ENCODE results near the gene POMT1. TPM values are rescaled to one million over a fixed set of nuclear protein-coding genes. Genes with fewer than 3 reads are reported as not detected.

Gene POMT1
- total RNA-seq, 6 donors from 2014 or later, result 24.7 to 55.5 (median 27.2) TPM

- DNase-seq (no peak), ATAC-seq (ENCODE audit: low FRiP score in 2 of 2) (no peak)
- Histone ChIP-seq H3K4me3 (no peak overlapping the region), H3K4me1 (no peaks in the 10 kb centered on the region), H3K27me3 (no peaks in the 10 kb centered on the region), H3K36me3 (peaks cover 74 to 100% (median 93%) of the 10 kb centered on the region in 4 donors), H3K27ac (no peak overlapping the region), H3K9me3 (no peaks in the 10 kb centered on the region)
- TF ChIP-seq EP300 (IDR thresholded peaks at IDR 0.05), result no peak
- no peak for TF ChIP-seq POLR2AphosphoS5 (IDR thresholded peaks at IDR 0.05)
- TF ChIP-seq POLR2A (IDR thresholded peaks at IDR 0.05), result no peak
- TF ChIP-seq, protein P1, sequence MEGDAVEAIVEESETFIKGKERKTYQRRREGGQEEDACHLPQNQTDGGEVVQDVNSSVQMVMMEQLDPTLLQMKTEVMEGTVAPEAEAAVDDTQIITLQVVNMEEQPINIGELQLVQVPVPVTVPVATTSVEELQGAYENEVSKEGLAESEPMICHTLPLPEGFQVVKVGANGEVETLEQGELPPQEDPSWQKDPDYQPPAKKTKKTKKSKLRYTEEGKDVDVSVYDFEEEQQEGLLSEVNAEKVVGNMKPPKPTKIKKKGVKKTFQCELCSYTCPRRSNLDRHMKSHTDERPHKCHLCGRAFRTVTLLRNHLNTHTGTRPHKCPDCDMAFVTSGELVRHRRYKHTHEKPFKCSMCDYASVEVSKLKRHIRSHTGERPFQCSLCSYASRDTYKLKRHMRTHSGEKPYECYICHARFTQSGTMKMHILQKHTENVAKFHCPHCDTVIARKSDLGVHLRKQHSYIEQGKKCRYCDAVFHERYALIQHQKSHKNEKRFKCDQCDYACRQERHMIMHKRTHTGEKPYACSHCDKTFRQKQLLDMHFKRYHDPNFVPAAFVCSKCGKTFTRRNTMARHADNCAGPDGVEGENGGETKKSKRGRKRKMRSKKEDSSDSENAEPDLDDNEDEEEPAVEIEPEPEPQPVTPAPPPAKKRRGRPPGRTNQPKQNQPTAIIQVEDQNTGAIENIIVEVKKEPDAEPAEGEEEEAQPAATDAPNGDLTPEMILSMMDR (IDR thresholded peaks at IDR 0.05), result no peak
- 93 to 96% methylated on average over 6 to 9 of the region's 9 CpGs for WGBS, 2 donors
These were observed 19.2 kb upstream of the POMT1 start for GRCh38 chr9:131483319-131484050.

DNA sequence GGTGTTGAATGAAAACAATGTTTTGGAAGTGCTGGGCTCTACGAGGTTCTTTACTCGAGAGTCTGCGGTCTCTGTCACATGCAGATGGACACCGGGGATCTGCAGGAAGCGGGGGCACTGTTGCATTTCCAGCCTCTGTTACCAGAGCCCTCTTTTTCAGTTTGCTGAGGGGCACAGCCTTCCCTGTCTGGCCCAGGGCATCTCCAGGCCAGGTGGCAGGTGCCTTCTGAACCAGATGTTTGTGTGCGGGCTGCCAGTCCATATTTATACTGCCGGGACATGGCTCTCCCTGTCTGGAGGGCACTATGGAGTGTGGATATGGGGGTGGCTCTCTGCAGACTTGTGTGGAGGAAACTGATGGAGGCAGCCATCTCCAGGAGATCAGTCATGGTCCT lies 18.7 kb upstream of the POMT1 start:
- 91 to 95% methylated on average over 4 to 7 of the region's 7 CpGs for WGBS, 2 donors
- DNase-seq, result no peak
- no peaks in the 10 kb centered on the region for H3K27me3 ChIP-seq
- no peak overlapping the region for H3K4me3 ChIP-seq
- ATAC-seq (ENCODE audit: low FRiP score in 2 of 2), result no peak
- H3K27ac ChIP-seq, result no peak overlapping the region
- H3K36me3 ChIP-seq, result peaks cover 68 to 100% (median 93%) of the 10 kb centered on the region in 4 donors
- no peaks in the 10 kb centered on the region for H3K9me3 ChIP-seq
- H3K4me1 ChIP-seq, result no peaks in the 10 kb centered on the region
- TF ChIP-seq POLR2A (IDR thresholded peaks at IDR 0.05), result no peak
- TF ChIP-seq POLR2AphosphoS5 (IDR thresholded peaks at IDR 0.05), result no peak
- no peak for TF ChIP-seq EP300 (IDR thresholded peaks at IDR 0.05)
- TF ChIP-seq, protein P1 (IDR thresholded peaks at IDR 0.05), result no peak

- no peaks in the 10 kb centered on the region for H3K9me3 ChIP-seq
- no peak for ATAC-seq (ENCODE audit: low FRiP score in 2 of 2)
- H3K27me3 ChIP-seq, result no peaks in the 10 kb centered on the region
- 96 to 99% methylated on average over 12 to 15 of the region's 15 CpGs for WGBS, 2 donors
- no peak overlapping the region for H3K4me3 ChIP-seq
- TF ChIP-seq POLR2AphosphoS5 (IDR thresholded peaks at IDR 0.05) (no peak), POLR2A (IDR thresholded peaks at IDR 0.05) (no peak), EP300 (IDR thresholded peaks at IDR 0.05) (no peak)
- TF ChIP-seq, protein P1 (IDR thresholded peaks at IDR 0.05), result no peak
- H3K4me1 ChIP-seq, result no peaks in the 10 kb centered on the region
- no peak overlapping the region for H3K27ac ChIP-seq
- no peak for DNase-seq
- peaks cover 63 to 100% (median 95%) of the 10 kb centered on the region in 4 donors for H3K36me3 ChIP-seq
These were observed 18.0 kb upstream of the POMT1 start for GRCh38 chr9:131484560-131485185.

DNA sequence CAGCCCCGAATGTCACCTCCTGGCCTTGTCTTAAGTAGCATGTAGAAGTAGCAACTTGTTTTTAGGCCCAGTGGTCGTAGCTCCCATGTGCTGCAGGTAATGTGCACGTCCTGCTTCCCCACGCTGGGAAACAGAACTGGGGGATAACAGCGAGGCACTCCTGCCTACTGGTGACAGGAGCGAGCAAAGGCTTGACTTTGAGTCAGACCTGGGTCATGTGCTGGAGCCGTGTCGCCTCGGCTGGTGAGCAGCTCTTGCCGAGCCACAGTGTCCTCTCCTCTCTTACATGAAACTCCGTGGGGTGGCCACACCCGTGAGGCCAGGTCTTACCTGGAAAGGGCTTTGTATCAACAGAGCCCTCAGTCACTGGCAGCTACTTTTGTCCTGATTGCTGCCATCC lies 17.5 kb upstream of the POMT1 start:
- H3K9me3 ChIP-seq, result no peaks in the 10 kb centered on the region
- H3K36me3 ChIP-seq, result peaks cover 68 to 100% (median 95%) of the 10 kb centered on the region in 4 donors
- no peaks in the 10 kb centered on the region for H3K27me3 ChIP-seq
- DNase-seq, result no peak
- no peak overlapping the region for H3K27ac ChIP-seq
- ATAC-seq (ENCODE audit: low FRiP score in 2 of 2), result no peak
- TF ChIP-seq, protein P1 (IDR thresholded peaks at IDR 0.05), result no peak
- TF ChIP-seq POLR2AphosphoS5 (IDR thresholded peaks at IDR 0.05), result no peak
- no peak for TF ChIP-seq EP300 (IDR thresholded peaks at IDR 0.05)
- no peak for TF ChIP-seq POLR2A (IDR thresholded peaks at IDR 0.05)
- H3K4me3 ChIP-seq, result no peak overlapping the region
- H3K4me1 ChIP-seq, result no peaks in the 10 kb centered on the region
- 86 to 96% methylated on average over 10 to 11 of the region's 12 CpGs for WGBS, 2 donors

Data from upper lobe of left lung (tissue), 6 donors.